GM18508 (cell line): Measurements from ENCODE around the gene TSN.
"Not testable (repeated sequence)": the region's sequence is repeated elsewhere in the genome, so short reads cannot be mapped to it uniquely, and the experiment has no call there.

Experiments used
- ATAC-seq: cut with Tn5 transposase; IDR thresholded peaks from one replicate; pipeline ENCODE4 v1.9.1; 2021; ENCODE audit warnings: moderate number of reproducible peaks; ENCODE audit not compliant: insufficient read depth, unreplicated experiment

The TSN gene

DNA sequence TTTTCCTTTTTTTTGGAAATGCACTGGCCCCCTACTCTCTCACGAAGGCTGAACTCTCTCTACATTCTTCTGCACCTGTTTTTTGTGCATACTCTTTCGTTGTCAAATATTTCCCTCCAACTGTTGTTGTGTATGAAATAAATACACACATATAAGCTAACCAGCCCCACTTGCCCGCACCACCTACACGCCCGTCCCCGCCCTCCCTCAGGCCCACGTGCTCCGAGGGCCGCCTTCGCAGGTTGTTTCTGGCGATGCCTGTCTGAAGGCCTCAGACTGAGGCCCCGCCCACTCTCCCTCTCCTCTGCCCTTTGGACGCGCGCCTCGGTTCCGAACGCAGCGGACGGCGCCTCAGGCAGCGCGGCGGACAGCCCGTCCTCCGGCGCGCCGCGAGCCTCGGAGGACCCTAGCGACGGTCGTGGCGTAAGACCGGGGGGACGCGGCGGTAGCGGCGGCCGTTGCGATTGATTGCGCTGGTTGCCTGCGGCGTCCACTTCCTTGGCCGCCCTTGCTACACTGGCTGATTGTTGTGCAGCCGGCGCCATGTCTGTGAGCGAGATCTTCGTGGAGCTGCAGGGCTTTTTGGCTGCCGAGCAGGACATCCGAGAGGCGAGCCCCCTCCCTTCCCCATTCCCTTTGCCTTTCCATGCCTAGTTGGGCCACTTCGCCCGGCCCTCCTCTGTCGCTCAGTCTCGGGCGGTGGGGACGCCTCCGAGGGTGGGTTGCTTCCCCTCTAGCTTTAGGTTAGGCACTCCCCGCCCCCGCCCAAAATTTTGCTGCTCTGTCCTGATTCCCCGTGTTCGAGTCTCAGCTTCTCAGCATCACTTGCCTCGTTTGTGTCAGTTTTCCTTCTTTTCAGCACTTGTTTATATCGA is at the start of gene TSN:
TSS of gene TSN (plus strand) at position 415 of the 875 bp plus-strand sequence. CDS start at position 544, 129 bp downstream.
- ATAC-seq: peak; percentile 96

GRCh38 chr2:121705958-121706357 is 49.5 kb upstream of the TSN start:
- ATAC-seq: no peak

DNA sequence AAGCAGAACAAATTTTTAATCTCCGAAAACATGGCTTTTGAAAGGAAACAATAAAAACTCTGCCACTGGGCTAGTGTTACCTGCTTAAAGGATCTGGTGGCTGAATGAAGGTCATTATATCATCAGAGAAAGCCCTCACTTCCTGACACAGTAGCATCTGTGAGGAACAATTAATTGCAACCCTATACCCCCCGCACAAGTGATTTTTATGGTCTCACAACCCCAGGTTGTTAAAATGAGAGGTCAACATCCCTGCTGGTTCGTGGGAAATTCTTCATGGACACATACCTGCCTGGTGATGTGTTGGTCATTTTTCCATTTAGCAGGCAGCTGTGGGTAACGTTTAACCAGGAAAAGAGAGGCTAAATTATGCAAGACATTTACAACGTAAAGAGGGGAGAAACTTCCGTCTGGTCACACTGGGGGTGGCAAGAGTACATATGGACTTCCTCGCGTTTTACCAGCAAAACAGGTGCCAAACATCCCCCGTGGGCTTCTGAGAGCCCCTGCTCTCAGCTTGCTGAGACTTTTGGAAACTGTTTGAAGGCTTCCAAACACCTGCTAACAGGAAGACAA is 48.0 kb upstream of the TSN start:
- no peak for ATAC-seq

- ATAC-seq: no peak
Observed at GRCh38 chr2:121707920-121708361, 47.5 kb upstream of the TSN start.

- ATAC-seq: no peak
Observed at GRCh38 chr2:121709776-121710469, 45.5 kb upstream of the TSN start.

GRCh38 chr2:121710470-121711170 is 44.8 kb upstream of the TSN start:
- ATAC-seq: no peak

- ATAC-seq: not testable (repeated sequence)
Observed at GRCh38 chr2:121711481-121711880, 44.0 kb upstream of the TSN start.

GRCh38 chr2:121716126-121716525 is 39.3 kb upstream of the TSN start:
- ATAC-seq: no peak

GRCh38 chr2:121717529-121717928 is 37.9 kb upstream of the TSN start:
- no peak for ATAC-seq

- ATAC-seq: no peak
Observed at GRCh38 chr2:121721926-121722325, 33.5 kb upstream of the TSN start.

DNA sequence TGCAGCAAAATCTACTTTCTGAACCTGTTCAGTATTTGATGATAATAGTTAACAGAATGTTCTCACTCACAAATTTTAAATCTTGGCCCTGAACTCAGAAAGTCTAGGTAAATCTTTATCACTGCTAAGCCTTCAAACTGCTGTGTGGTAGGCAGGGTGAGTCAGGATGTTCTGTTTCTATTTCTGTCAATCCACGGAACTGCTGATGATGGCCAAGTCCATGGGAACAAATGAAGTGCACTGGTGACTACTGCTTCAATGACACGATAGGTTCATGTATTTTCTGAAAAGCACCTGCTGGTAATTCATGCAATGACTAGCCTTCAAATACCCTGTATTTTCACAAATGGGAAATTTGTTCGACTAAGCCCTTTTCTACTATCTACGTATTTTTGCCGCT is 33.0 kb upstream of the TSN start:
- no peak for ATAC-seq

GRCh38 chr2:121723316-121723715 is 32.1 kb upstream of the TSN start:
- no peak for ATAC-seq

GRCh38 chr2:121727332-121727731 is 28.1 kb upstream of the TSN start:
- ATAC-seq: no peak

GRCh38 chr2:121727950-121728349 is 27.5 kb upstream of the TSN start:
- no peak for ATAC-seq

GRCh38 chr2:121731366-121731765 is 24.1 kb upstream of the TSN start:
- ATAC-seq: no peak

DNA sequence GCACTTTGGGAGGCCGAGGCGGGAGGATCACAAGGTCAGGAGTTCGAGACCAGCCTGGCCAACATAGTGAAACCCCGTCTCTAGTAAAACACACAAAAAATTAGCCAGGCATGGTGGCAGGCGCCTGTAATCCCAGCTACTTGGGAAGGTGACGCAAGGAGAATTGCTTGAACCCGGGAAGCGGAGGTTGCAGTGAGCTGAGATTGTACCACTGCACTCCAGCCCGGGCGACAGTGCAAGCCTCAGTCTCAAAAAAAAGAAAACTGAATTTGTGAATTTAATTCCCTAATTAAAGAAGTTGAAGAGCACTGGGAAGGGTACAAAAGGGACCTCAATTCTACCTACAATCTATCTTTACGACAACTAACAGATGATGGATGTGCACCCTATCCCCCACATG is 20.9 kb upstream of the TSN start:
- not testable (repeated sequence) for ATAC-seq

- no peak for ATAC-seq
Observed at GRCh38 chr2:121735518-121736074, 19.9 kb upstream of the TSN start.

DNA sequence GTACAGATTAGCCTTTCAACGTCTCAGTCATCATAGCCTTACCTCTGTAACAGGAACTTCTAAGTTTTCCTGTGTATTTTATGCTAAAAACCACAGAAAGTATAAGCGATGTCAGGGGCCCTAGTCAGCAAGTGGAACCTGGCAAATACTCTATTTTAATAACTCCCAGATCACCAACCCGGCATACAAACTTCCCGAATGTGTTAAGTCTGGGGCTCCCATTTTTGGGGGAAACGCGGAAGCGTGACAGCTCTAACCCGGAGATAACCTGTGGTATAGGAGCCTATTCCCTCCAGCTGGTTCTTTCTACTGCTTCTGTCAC is 19.4 kb upstream of the TSN start:
- no peak for ATAC-seq

GRCh38 chr2:121736462-121737336 is 18.8 kb upstream of the TSN start, which contains the start of gene NIFK:
Gene NIFK, minus strand, starts transcription at chr2:121736875. Its CDS starts 25 bp downstream, at chr2:121736850.
- peak; percentile 67 for ATAC-seq
